Endothelial cell of umbilical vein (primary cell): ENCODE measurements around the gene CERCAM. TPM values are rescaled to one million over a fixed set of nuclear protein-coding genes. Genes with fewer than 3 reads are reported as not detected.
"Not testable (repeated sequence)": the region's sequence is repeated elsewhere in the genome, so short reads cannot be mapped to it uniquely, and the experiment has no call there.

Experiments used
- BruUV-seq: library from RNA; stranded (reverse); fragments of 400-500 nt; replicated peaks from 2 replicates; lab custom pipeline; 2021; lab: Mats Ljungman, UMichigan
- CTCF ChIA-PET: fragments of 300-600, 350-600 bp; sonication (Branson Sonifier 250); formaldehyde crosslinking; loops from one replicate; lab custom pipeline; 2021; ENCODE audit warnings: antibody characterized with exemption, inconsistent platforms; lab: Charles Lee
- POLR2A ChIA-PET: fragments of 300-600, 350-600 bp; sonication (Branson Sonifier 250); formaldehyde crosslinking; loops from one replicate; lab custom pipeline; 2021; ENCODE audit warnings: antibody characterized with exemption, inconsistent platforms; lab: Charles Lee
- DNase-seq: peaks from one replicate; pipeline ENCODE4 v3.0.0-alpha.2; 2011; ENCODE audit warnings: low read depth, low spot score
- FAIRE-seq: peaks from 2 replicates; lab custom pipeline; 2011; peaks lifted over from hg19 to GRCh38; lab: Jason Lieb, UNC
- H2AFZ ChIP-seq: 2 replicates; pipeline ENCODE4 v1.6.0; 2012; ENCODE audit warnings: low read depth, low read length, control low read depth, inconsistent platforms
- H3K27ac ChIP-seq: 2 replicates; pipeline ENCODE4 v1.5.1; 2011; ENCODE audit warnings: low read depth, mild to moderate bottlenecking, control low read depth, low read length, moderate library complexity; ENCODE audit not compliant: insufficient read depth
- H3K27me3 ChIP-seq, 2 experiments: 2 replicates each; pipeline versions ENCODE4 v1.6.0 to v1.6.1; 2011; ENCODE audit warnings: low read length in 2 of 2, mixed read lengths in 1 of 2; ENCODE audit not compliant: control insufficient read depth in 2 of 2, insufficient read depth in 2 of 2
- H3K36me3 ChIP-seq, 2 experiments: 2 replicates in 1 of 2; 3 replicates in 1 of 2; pipeline ENCODE4 v1.5.1; 2011; ENCODE audit warnings: low read length in 2 of 2, mild to moderate bottlenecking in 1 of 2, moderate library complexity in 1 of 2; ENCODE audit not compliant: control insufficient read depth in 2 of 2, insufficient read depth in 2 of 2; ENCODE audit errors: extremely low read depth in 1 of 2
- H3K4me1 ChIP-seq: 3 replicates; pipeline ENCODE4 v1.5.1; 2011; ENCODE audit warnings: mild to moderate bottlenecking, low read length; ENCODE audit not compliant: control insufficient read depth, insufficient read depth; ENCODE audit errors: extremely low read depth
- H3K4me2 ChIP-seq: 2 replicates; pipeline ENCODE4 v1.6.1; 2011; ENCODE audit warnings: low read length, control low read depth, mixed read lengths; ENCODE audit not compliant: insufficient read depth
- H3K4me3 ChIP-seq, 3 experiments: fragments of 200-600 bp in 1 of 3; sonication (generic), shearing (Covaris generic) in 1 of 3; replicated peaks in 1 of 3; 2 replicates each; pipeline ENCODE4 v1.5.1; 2011 to 2016; ENCODE audit warnings: control low read depth in 3 of 3, low read length in 3 of 3, mild to moderate bottlenecking in 2 of 3, inconsistent platforms in 1 of 3, low read depth in 1 of 3, moderate library complexity in 1 of 3; ENCODE audit not compliant: insufficient read depth in 1 of 3
- H3K79me2 ChIP-seq: 2 replicates; pipeline ENCODE4 v1.6.0; 2012; ENCODE audit warnings: low read length, inconsistent platforms; ENCODE audit not compliant: control insufficient read depth, insufficient read depth
- H3K9ac ChIP-seq: replicated peaks from 2 replicates; pipeline ENCODE3; 2011; ENCODE audit warnings: low read length, control low read depth; ENCODE audit not compliant: insufficient read depth; ENCODE audit errors: extremely low read depth
- H3K9me1 ChIP-seq: replicated peaks from 3 replicates; pipeline ENCODE4 v1.6.0; 2011; ENCODE audit warnings: mild to moderate bottlenecking, low read length; ENCODE audit not compliant: control insufficient read depth, insufficient read depth; ENCODE audit errors: extremely low read depth
- H3K9me3 ChIP-seq: replicated peaks from 2 replicates; pipeline ENCODE4 v1.5.1; 2012; ENCODE audit warnings: low read length, inconsistent platforms; ENCODE audit not compliant: control insufficient read depth, insufficient read depth
- H4K20me1 ChIP-seq: replicated peaks from 2 replicates; pipeline ENCODE3; 2011; ENCODE audit warnings: mild to moderate bottlenecking, low read length; ENCODE audit not compliant: control insufficient read depth, insufficient read depth; ENCODE audit errors: extremely low read depth
- EZH2 ChIP-seq: IDR thresholded peaks from 2 replicates; pipeline ENCODE4 v1.6.1; 2012; ENCODE audit warnings: borderline replicate concordance, low read depth, mild to moderate bottlenecking, moderate library complexity, low read length, inconsistent platforms; ENCODE audit not compliant: severe bottlenecking
- FOS ChIP-seq: IDR thresholded peaks from 2 replicates; pipeline ENCODE4 v1.6.1; 2011; ENCODE audit warnings: mild to moderate bottlenecking, low read length, moderate library complexity, borderline replicate concordance; ENCODE audit not compliant: insufficient read depth
- GATA2 ChIP-seq: IDR thresholded peaks from 2 replicates; pipeline ENCODE4 v1.7.0; 2011; ENCODE audit warnings: low read depth, mild to moderate bottlenecking, moderate library complexity, mixed read lengths, low read length; ENCODE audit not compliant: insufficient read length, insufficient read depth
- JUN ChIP-seq: IDR thresholded peaks from 2 replicates; pipeline ENCODE4 v1.6.1; 2011; ENCODE audit warnings: borderline replicate concordance, low read depth; ENCODE audit not compliant: insufficient read length, insufficient read depth
- MYC ChIP-seq: IDR thresholded peaks from one replicate; pipeline ENCODE4 v1.6.1; 2011; ENCODE audit warnings: mild to moderate bottlenecking, low read depth, low read length
- POLR2A ChIP-seq: IDR thresholded peaks from 2 replicates; pipeline ENCODE4 v1.6.1; 2012; ENCODE audit warnings: low read depth, mild to moderate bottlenecking, control low read depth, low read length
- POLR2AphosphoS5 ChIP-seq: IDR thresholded peaks from 2 replicates; pipeline ENCODE4 v1.6.1; 2012; ENCODE audit warnings: low read depth, mild to moderate bottlenecking, control low read depth, low read length, moderate library complexity; ENCODE audit not compliant: insufficient read depth
- dilution Hi-C: fragments of 300-500 bp; cut with MboI; formaldehyde crosslinking; loops from one replicate; pipeline ENCODE4 v1.15.0; 2019; ENCODE audit warnings: low sequenced_read_pairs; ENCODE audit not compliant: extremely low pct_ligation_motif_present
- intact Hi-C: fragments of 100-400 bp; cut with micrococcal nuclease; formaldehyde crosslinking; loops from one replicate; pipeline ENCODE4 v1.10.0; 2022
- polyA plus RNA-seq, 4 experiments: library from polyadenylated mRNA; depleted of rRNA in 3 of 4; stranded (reverse) in 3 of 4; unstranded in 1 of 4; fragments of >200 nt; gene quantifications; 2 replicates each; pipeline versions ENCODE4 v1.2.1 to v1.2.3, GENCODE V29; 2011 to 2012; ENCODE audit warnings: missing spikeins in 1 of 4
- total RNA-seq: library from RNA; stranded (reverse); gene quantifications from 2 replicates; pipeline ENCODE4 v1.2.3, GENCODE V29; 2021
- TF ChIP-seq, protein P1 (sequence below): IDR thresholded peaks from 2 replicates; pipeline ENCODE4 v1.6.1; 2011; ENCODE audit not compliant: insufficient read depth, insufficient read length
- TF ChIP-seq, protein P2 (sequence below), 2 donors: IDR thresholded peaks; 1 replicate in 1 of 2; 2 replicates in 1 of 2; pipeline ENCODE4 v1.5.1; 2011; ENCODE audit warnings: low read length in 2 of 2, mild to moderate bottlenecking in 2 of 2, moderate library complexity in 2 of 2, control low read depth in 1 of 2, inconsistent platforms in 1 of 2, low read depth in 1 of 2; ENCODE audit not compliant: insufficient read depth in 1 of 2; ENCODE audit errors: extremely low read depth in 1 of 2

Gene CERCAM
- total and polyA plus RNA-seq, 2 donors (not counting 3 experiments of a cell fraction or from before 2014, with no cell fraction given) = 47.9 to 77.8 TPM

DNA sequence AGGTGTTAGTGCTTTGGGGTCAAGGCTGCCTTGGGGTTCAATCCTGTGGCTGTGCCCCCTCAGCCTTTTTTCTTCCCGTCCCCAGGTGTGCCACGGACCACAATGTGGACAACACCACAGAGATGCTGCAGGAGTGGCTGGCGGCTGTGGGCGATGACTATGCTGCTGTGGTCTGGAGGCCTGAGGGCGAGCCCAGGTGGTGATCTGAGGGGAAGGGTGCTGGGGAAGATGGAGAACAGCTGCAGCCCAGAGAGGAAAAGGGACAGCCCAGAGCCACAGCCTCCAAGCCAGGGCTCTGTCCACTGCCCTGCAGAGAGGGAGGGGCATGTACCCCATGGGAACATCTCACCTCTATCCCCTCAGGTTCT lies 2.1 kb downstream of the CERCAM start:
- Histone ChIP-seq H3K4me2 (no peak overlapping the region), H3K4me1 (peaks cover 13% of the 10 kb centered on the region), H3K4me3 (no peak overlapping the region), H3K36me3 (no peaks in the 10 kb centered on the region), H3K9me3 (no peaks in the 10 kb centered on the region), H3K79me2 (no peaks in the 10 kb centered on the region), H4K20me1 (no peaks in the 10 kb centered on the region), H3K9me1 (no peaks in the 10 kb centered on the region), H3K27ac (no peak overlapping the region), H3K9ac (no peak overlapping the region), H3K27me3 (peaks cover 0 to 3% of the 10 kb centered on the region in 2 experiments), H2AFZ (no peak overlapping the region)
- DNase-seq (no peak), FAIRE-seq (no peak)
- intact Hi-C loops (no loop called here), dilution Hi-C loops (no loop called here)
- BruUV-seq = no TSS peak
- POLR2A ChIA-PET = no interaction called here
- no peak for TF ChIP-seq POLR2AphosphoS5
- TF ChIP-seq EZH2 = no peak
- TF ChIP-seq MYC = no peak
- TF ChIP-seq, protein P1, sequence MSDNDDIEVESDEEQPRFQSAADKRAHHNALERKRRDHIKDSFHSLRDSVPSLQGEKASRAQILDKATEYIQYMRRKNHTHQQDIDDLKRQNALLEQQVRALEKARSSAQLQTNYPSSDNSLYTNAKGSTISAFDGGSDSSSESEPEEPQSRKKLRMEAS = no peak
- TF ChIP-seq JUN = no peak
- TF ChIP-seq GATA2 = no peak
- TF ChIP-seq POLR2A = no peak
- TF ChIP-seq, protein P2, sequence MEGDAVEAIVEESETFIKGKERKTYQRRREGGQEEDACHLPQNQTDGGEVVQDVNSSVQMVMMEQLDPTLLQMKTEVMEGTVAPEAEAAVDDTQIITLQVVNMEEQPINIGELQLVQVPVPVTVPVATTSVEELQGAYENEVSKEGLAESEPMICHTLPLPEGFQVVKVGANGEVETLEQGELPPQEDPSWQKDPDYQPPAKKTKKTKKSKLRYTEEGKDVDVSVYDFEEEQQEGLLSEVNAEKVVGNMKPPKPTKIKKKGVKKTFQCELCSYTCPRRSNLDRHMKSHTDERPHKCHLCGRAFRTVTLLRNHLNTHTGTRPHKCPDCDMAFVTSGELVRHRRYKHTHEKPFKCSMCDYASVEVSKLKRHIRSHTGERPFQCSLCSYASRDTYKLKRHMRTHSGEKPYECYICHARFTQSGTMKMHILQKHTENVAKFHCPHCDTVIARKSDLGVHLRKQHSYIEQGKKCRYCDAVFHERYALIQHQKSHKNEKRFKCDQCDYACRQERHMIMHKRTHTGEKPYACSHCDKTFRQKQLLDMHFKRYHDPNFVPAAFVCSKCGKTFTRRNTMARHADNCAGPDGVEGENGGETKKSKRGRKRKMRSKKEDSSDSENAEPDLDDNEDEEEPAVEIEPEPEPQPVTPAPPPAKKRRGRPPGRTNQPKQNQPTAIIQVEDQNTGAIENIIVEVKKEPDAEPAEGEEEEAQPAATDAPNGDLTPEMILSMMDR (IDR thresholded peaks at IDR 0.05; ENCODE audit: extremely low read depth in 1 of 2, insufficient read depth in 1 of 2, low read depth in 1 of 2, low read length in 2 of 2) = no peak
- TF ChIP-seq FOS = no peak
- CTCF ChIA-PET = interaction anchor here (1.0 to 4.2 kb wide), 2 partner anchors 16 to 19 kb away, joined by 3 to 45 read pairs; no protein-coding TSS in a partner anchor

DNA sequence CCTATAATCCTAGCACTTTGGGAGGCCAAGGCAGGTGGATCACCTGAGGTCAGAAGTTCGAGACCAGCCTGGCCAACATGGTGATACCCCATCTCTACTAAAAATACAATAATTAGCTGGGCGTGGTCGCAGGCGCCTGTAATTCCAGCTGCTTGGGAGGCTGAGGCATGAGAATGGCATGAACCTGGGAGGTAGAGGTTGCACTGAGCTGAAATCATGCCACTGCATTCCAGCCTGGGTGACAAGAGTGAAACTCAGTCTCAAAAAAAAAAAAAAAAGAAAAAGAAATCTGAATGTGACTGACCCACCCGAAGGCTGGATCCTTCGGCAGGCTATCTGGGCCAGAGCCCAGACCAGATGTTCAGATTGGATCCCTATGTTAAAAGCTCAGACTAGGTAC lies 2.7 kb downstream of the CERCAM start:
- H4K20me1 ChIP-seq, H3K27ac ChIP-seq, H3K9ac ChIP-seq, H2AFZ ChIP-seq, H3K4me3 ChIP-seq, POLR2A ChIA-PET, H3K36me3 ChIP-seq, BruUV-seq, DNase-seq, FAIRE-seq, H3K4me2 ChIP-seq, intact Hi-C loops, H3K9me3 ChIP-seq, H3K9me1 ChIP-seq, dilution Hi-C loops, H3K79me2 ChIP-seq, H3K27me3 ChIP-seq: not testable (repeated sequence)
- CTCF ChIA-PET = interaction anchor here (1.0 to 1.5 kb wide), 2 partner anchors 15 to 19 kb away, joined by 3 to 5 read pairs; no protein-coding TSS in a partner anchor
- peaks cover 14% of the 10 kb centered on the region for H3K4me1 ChIP-seq
